Measurements from ENCODE around the gene AP1G2. TPM values are rescaled to one million over a fixed set of nuclear protein-coding genes. Genes with fewer than 3 reads are reported as not detected.

AP1G2 gene
- total and polyA plus RNA-seq, 2 of the 13 experiments (the other 11 are each of a cell fraction or from before 2014, with no cell fraction given), result 96.9 to 611 TPM

- TF ChIP-seq NBN (conservative IDR thresholded peaks at IDR 0.05) (peak; percentile 79; the same call in 1 of the 2 replicates), RFX1 (IDR thresholded peaks at IDR 0.05) (peak; percentile 23; the same call in 1 of the 2 replicates), MXD3 (CRISPR knock-in tag; IDR thresholded peaks at IDR 0.05) (peak; percentile 33; the same call in 1 of the 2 replicates), CBX5 (CRISPR knock-in tag; IDR thresholded peaks at IDR 0.05; ENCODE audit: borderline replicate concordance) (no peak; the same call in 1 of the 2 replicates), EEA1 (CRISPR knock-in tag; IDR thresholded peaks at IDR 0.05; ENCODE audit: borderline replicate concordance) (0 out of 2 replicates have a peak, but pooled peaks have one; percentile 29), KAT7 (CRISPR knock-in tag; IDR thresholded peaks at IDR 0.05; ENCODE audit: borderline replicate concordance) (no peak)
- TF ChIP-seq, protein P1, sequence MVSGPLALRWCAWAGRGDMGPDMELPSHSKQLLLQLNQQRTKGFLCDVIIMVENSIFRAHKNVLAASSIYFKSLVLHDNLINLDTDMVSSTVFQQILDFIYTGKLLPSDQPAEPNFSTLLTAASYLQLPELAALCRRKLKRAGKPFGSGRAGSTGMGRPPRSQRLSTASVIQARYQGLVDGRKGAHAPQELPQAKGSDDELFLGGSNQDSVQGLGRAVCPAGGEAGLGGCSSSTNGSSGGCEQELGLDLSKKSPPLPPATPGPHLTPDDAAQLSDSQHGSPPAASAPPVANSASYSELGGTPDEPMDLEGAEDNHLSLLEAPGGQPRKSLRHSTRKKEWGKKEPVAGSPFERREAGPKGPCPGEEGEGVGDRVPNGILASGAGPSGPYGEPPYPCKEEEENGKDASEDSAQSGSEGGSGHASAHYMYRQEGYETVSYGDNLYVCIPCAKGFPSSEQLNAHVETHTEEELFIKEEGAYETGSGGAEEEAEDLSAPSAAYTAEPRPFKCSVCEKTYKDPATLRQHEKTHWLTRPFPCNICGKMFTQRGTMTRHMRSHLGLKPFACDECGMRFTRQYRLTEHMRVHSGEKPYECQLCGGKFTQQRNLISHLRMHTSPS (CRISPR knock-in tag; IDR thresholded peaks at IDR 0.05; ENCODE audit: low read depth), result 0 out of 2 replicates have a peak, but pooled peaks have one; percentile 24
Measured at GRCh38 chr14:23569443-23570151, 2.0 kb upstream of the AP1G2 start (continued).

GRCh38 chr14:23568600-23569331 is 1.2 kb upstream of the AP1G2 start:
- ChIA-PET CTCF (ENCODE audit: low intra/inter-chr PET ratio, low total read pairs) (interaction anchor here (0.7 to 1.9 kb wide), 2 partner anchors 10 to 91 kb away, joined by 3 to 5 read pairs; partner anchors contain the start of gene JPH4), POLR2A (interaction anchor here (0.9 to 6.5 kb wide), 13 partner anchors 10 to 247 kb away, joined by 3 to 113 read pairs (median 9); partner anchors contain the start of genes DHRS2, PABPN1 and THTPA)
- peak overlapping the region; percentile 69 for H3K9ac ChIP-seq (ENCODE audit: insufficient read depth, low read depth, low read length)
- intact Hi-C loops (cut with micrococcal nuclease; ENCODE audit: unreplicated experiment), result loop anchor here (1.0 to 5.0 kb wide), 2 partner anchors 13 to 344 kb away; no protein-coding TSS in a partner anchor
- H2AFZ ChIP-seq (ENCODE audit: low read length), result no peak overlapping the region
- peaks cover 62% of the 10 kb centered on the region for H3K4me1 ChIP-seq (ENCODE audit: insufficient read depth, low read length)
- H3K4me3 ChIP-seq (replicated peaks in 1 of 3; ENCODE audit: insufficient read depth in 1 of 3, low read depth in 2 of 3, low read length in 3 of 3), result peak overlapping the region in 2 of 3 experiments; percentile 68 to 88; a peak in 3 of 6 replicates
- peak; percentile 67 for FAIRE-seq
- peaks cover 2 to 8% of the 10 kb centered on the region in 2 experiments; a peak in 2 of 5 replicates for H3K27me3 ChIP-seq (ENCODE audit: control insufficient read depth in 1 of 2, insufficient read depth in 2 of 2, low read length in 2 of 2)
- in situ Hi-C loops (cut with HindIII; ENCODE audit: extremely low pct_ligation_motif_present, low pct_unique_long_range_greater_than_20kb), result no loop called here
- no TSS peak for BruUV-seq (replicated peaks)
- no peaks in the 10 kb centered on the region for H4K20me1 ChIP-seq (ENCODE audit: insufficient read depth, low read length)
- H3K9me3 ChIP-seq (ENCODE audit: low read length), result no peaks in the 10 kb centered on the region
- H3K79me2 ChIP-seq (ENCODE audit: insufficient read depth, low read length), result peaks cover 7% of the 10 kb centered on the region
- peaks cover 17 to 26% of the 10 kb centered on the region in 2 experiments for H3K36me3 ChIP-seq (replicated peaks in 1 of 2; ENCODE audit: control insufficient read depth in 1 of 2, insufficient read depth in 2 of 2, low read length in 2 of 2)
- peak overlapping the region; percentile 85 for H3K4me2 ChIP-seq (ENCODE audit: low read depth, low read length)
- DNase-seq (ENCODE audit: low spot score), result peak; percentile 80
- whole genome bisulfite sequencing (ENCODE audit: low lambda C conversion rate), result 56% methylated on average over 6 of the region's 6 CpGs
- H3K27ac ChIP-seq (ENCODE audit: extremely low read length, insufficient read depth, low read length), result no peak overlapping the region
- peak; percentile 47 for ATAC-seq
- TF ChIP-seq TARDBP (CRISPR knock-in tag; IDR thresholded peaks at IDR 0.05) (no peak; the same call in 1 of the 2 replicates), ZNF879 (CRISPR knock-in tag; IDR thresholded peaks at IDR 0.05) (no peak), ZNF841 (CRISPR knock-in tag; IDR thresholded peaks at IDR 0.05; ENCODE audit: borderline replicate concordance) (peak; percentile 73; the same call in 1 of the 2 replicates), ZNF263 (CRISPR knock-in tag; IDR thresholded peaks at IDR 0.05) (no peak), ZNF317 (CRISPR knock-in tag; IDR thresholded peaks at IDR 0.05) (no peak), ATF7 (IDR thresholded peaks at IDR 0.05) (no peak), ATF7 (CRISPR knock-in tag; IDR thresholded peaks at IDR 0.05) (no peak), ZEB1 (IDR thresholded peaks at IDR 0.05; ENCODE audit: insufficient replicate concordance, low read depth) (no peak), TMF1 (CRISPR knock-in tag; IDR thresholded peaks at IDR 0.05; ENCODE audit: low read depth) (peak; percentile 54; the same call in 1 of the 2 replicates), ZNF724P (CRISPR knock-in tag; IDR thresholded peaks at IDR 0.05; ENCODE audit: borderline replicate concordance) (0 out of 2 replicates have a peak, but pooled peaks have one; percentile 7), ZNF788 (CRISPR knock-in tag; IDR thresholded peaks at IDR 0.05; ENCODE audit: borderline replicate concordance) (0 out of 2 replicates have a peak, but pooled peaks have one; percentile 24), RXRB (CRISPR knock-in tag; IDR thresholded peaks at IDR 0.05; ENCODE audit: borderline replicate concordance) (0 out of 2 replicates have a peak, but pooled peaks have one; percentile 39), ETV5 (CRISPR knock-in tag; IDR thresholded peaks at IDR 0.05; ENCODE audit: borderline replicate concordance) (no peak; the same call in 1 of the 2 replicates), KLF6 (CRISPR knock-in tag; IDR thresholded peaks at IDR 0.05) (no peak)
